Stimulated activated CD4-positive, alpha-beta T cell treated with anti-CD3 and anti-CD28 coated beads, Interleukin-4, amount 100 ng/mL, for 24 hours (primary cell): Measurements from ENCODE around the gene TNFRSF8.
"Not testable (repeated sequence)": the region's sequence is repeated elsewhere in the genome, so short reads cannot be mapped to it uniquely, and the experiment has no call there.

Experiments
- DNase-seq: peaks from one replicate; pipeline ENCODE4 v3.0.0-alpha.2; 2020

Gene TNFRSF8

GRCh38 chr1:12039164-12039525 is 24.0 kb upstream of the TNFRSF8 start:
- DNase-seq = no peak

GRCh38 chr1:12039824-12040456 is 23.2 kb upstream of the TNFRSF8 start:
- DNase-seq = not testable (repeated sequence)

- DNase-seq = no peak
These were observed 22.5 kb upstream of the TNFRSF8 start for GRCh38 chr1:12040457-12041051.

GRCh38 chr1:12044187-12044877 is 18.8 kb upstream of the TNFRSF8 start:
- not testable (repeated sequence) for DNase-seq

GRCh38 chr1:12046749-12047119 is 16.4 kb upstream of the TNFRSF8 start:
- DNase-seq = no peak

GRCh38 chr1:12047120-12047876 is 15.8 kb upstream of the TNFRSF8 start:
- peak; percentile 73 for DNase-seq

GRCh38 chr1:12048372-12048771 is 14.7 kb upstream of the TNFRSF8 start:
- no peak for DNase-seq

GRCh38 chr1:12049616-12050015 is 13.5 kb upstream of the TNFRSF8 start:
- no peak for DNase-seq

- no peak for DNase-seq
These were observed 11.7 kb upstream of the TNFRSF8 start for GRCh38 chr1:12051361-12051760.

- DNase-seq = peak; percentile 39
These were observed 11.0 kb upstream of the TNFRSF8 start for GRCh38 chr1:12052008-12052573.

- no peak for DNase-seq
These were observed 10.0 kb upstream of the TNFRSF8 start for GRCh38 chr1:12052997-12053686.

GRCh38 chr1:12053752-12054548 is 9.2 kb upstream of the TNFRSF8 start:
- DNase-seq = no peak

- DNase-seq = no peak
These were observed 7.8 kb upstream of the TNFRSF8 start for GRCh38 chr1:12055259-12055658.

- peak; percentile 33 for DNase-seq
These were observed 6.7 kb upstream of the TNFRSF8 start for GRCh38 chr1:12056331-12056841.

- DNase-seq = peak; percentile 41
These were observed 5.7 kb upstream of the TNFRSF8 start for GRCh38 chr1:12057382-12057781.

GRCh38 chr1:12057940-12058687 is 5.0 kb upstream of the TNFRSF8 start:
- DNase-seq = no peak

GRCh38 chr1:12059226-12059625 is 3.9 kb upstream of the TNFRSF8 start:
- DNase-seq = no peak

GRCh38 chr1:12059722-12060464 is 3.2 kb upstream of the TNFRSF8 start:
- DNase-seq = peak; percentile 31

GRCh38 chr1:12060500-12060899 is 2.6 kb upstream of the TNFRSF8 start:
- no peak for DNase-seq
